Left renal pelvis (tissue), 4 donors: Measurements from ENCODE around the gene B4GALT7. TPM values are rescaled to one million over a fixed set of nuclear protein-coding genes. Genes with fewer than 3 reads are reported as not detected.
"Not testable (repeated sequence)": the region's sequence is repeated elsewhere in the genome, so short reads cannot be mapped to it uniquely, and the experiment has no call there.

ENCODE experiments used
- DNase-seq, 4 donors: peaks; one replicate each; pipeline ENCODE4 v3.0.0-alpha.2; 2013; ENCODE audit warnings: low read depth in 4 of 4, low spot score in 3 of 4
- polyA plus RNA-seq, 4 donors: library from polyadenylated mRNA; unstranded; fragments of 120-200 nt; gene quantifications; one replicate each; pipeline ENCODE4 v1.2.1, GENCODE V29; 2013; ENCODE audit not compliant: insufficient read length in 4 of 4

Gene B4GALT7
- polyA plus RNA-seq, 4 donors = 18.6 to 29.0 (median 22.1) TPM

GRCh38 chr5:177608243-177609075 lies 8.5 kb downstream of the B4GALT7 start:
- no peak for DNase-seq

DNA sequence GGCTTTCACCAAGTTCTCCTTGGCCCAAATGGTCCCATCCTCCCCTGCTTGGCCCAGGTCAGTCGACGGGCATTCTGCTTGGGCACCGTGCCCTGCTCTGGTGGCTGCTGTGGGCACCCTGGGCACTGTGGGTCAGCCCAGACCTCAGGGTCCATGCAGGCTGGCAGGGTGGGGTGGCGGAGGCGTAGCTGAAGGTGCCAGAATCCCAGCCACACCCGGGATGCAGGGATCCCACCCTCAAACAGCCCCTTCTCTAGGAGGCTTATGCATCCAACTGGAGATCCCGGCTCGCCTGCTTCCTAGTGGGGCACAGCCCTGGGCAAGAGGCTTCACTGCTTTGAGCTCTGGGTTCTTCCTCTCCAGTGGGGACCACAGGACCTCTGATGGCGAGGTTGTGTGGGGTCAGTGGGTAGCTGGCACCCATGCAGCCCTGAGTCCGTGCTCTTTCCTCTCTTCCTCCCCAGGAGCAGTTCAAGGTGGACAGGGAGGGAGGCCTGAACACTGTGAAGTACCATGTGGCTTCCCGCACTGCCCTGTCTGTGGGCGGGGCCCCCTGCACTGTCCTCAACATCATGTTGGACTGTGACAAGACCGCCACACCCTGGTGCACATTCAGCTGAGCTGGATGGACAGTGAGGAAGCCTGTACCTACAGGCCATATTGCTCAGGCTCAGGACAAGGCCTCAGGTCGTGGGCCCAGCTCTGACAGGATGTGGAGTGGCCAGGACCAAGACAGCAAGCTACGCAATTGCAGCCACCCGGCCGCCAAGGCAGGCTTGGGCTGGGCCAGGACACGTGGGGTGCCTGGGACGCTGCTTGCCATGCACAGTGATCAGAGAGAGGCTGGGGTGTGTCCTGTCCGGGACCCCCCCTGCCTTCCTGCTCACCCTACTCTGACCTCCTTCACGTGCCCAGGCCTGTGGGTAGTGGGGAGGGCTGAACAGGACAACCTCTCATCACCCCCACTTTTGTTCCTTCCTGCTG lies 9.4 kb downstream of the B4GALT7 start:
- no peak for DNase-seq

- DNase-seq = no peak
These were observed 10.3 kb downstream of the B4GALT7 start for GRCh38 chr5:177610131-177610769.

GRCh38 chr5:177610770-177611445 lies 11.0 kb downstream of the B4GALT7 start:
- DNase-seq = no peak

DNA sequence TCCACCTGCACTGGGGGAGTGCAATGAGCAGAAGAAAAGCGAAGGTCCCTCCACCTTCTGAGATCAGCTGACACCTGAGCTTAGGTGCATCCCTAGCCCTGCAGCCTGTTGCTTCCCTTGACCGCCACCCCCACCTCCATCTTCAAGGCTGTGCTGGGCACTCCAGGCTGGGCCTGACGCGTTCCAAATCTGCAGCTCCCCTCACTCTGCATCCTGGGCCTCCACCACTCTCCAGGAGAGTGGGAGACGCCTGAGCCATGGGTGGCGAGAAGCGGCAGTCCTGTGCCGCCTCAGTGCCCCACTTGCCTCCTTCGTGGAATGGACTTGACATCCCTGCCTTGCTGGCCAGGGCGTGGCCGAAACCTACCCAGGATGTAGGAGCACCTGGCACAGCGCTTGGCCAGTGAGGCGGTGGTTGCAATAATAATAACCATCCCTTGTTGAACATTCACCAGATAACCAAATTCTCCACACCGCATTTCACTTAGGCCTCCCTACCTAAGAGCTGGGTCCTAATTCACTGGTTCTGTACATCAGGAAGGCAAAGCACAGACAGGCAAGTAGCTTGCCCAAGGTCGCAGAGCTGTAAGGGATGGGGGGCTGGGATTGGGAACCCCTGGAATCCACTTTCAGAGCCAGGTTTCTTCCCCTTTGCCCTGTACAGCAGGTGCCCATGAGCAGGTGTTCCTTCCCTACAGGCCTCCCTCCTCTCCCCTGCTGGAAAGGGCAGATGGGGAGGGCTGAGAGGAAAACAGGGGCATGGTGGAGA lies 11.7 kb downstream of the B4GALT7 start:
- no peak for DNase-seq

GRCh38 chr5:177612215-177612673 lies 12.3 kb downstream of the B4GALT7 start:
- no peak for DNase-seq

DNA sequence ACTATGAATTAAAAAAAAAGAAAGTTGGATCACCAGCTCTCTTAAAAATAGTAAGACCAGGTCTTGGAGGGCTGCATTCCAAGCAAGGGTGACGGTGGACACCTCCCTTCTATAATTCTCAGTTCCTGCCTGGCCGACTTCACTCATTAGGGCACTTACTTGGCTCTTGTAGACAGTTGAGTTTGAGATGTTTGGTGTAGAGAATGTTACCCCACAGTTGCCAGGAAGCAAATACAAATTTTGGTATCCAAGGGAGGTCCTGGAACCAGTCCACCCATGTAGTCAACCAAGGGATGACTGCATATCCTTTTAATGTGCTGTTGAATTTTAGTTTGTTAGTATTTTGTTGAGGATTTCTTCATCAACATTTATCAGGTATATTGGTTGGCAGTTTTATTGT lies 20.6 kb downstream of the B4GALT7 start:
- DNase-seq = no peak

- DNase-seq = not testable (repeated sequence)
These were observed 24.2 kb downstream of the B4GALT7 start for GRCh38 chr5:177624172-177624571.

DNA sequence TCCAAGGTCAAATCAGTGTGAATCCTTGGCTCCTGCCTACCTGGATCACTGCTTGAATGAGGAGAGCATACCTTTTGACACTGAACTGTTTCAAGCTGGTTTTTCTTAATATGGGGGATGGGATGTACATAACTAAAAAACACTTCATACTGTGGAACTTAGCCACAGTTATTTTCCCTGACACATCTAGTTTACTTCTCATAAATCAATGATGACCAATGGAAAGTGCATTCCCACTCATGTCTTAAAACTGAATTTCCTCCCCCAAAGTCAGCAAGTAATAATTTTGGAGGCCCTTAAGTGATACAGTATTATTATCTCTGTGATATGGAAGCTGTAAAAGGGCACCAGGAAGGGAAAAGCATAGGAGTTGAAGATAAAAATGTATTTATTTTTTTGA lies 30.3 kb downstream of the B4GALT7 start:
- DNase-seq = not testable (repeated sequence)

DNA sequence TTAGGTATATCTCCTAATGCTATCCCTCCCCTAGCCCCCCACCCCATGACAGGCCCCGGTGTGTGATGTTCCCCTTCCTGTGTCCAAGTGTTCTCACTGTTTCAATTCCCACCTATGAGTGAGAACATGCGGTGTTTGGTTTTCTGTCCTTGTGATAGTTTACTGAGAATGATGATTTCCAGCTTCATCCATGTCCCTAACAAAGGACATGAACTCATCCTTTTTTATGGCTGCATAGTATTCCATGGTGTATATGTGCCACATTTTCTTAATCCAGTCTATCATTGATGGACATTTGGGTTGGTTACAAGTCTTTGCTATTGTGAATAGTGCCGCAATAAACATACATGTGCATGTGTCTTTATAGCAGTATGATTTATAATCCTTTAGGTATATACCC lies 35.0 kb downstream of the B4GALT7 start:
- not testable (repeated sequence) for DNase-seq

GRCh38 chr5:177645462-177645861 lies 45.5 kb downstream of the B4GALT7 start:
- not testable (repeated sequence) for DNase-seq

GRCh38 chr5:177651235-177651634 lies 51.3 kb downstream of the B4GALT7 start:
- DNase-seq = not testable (repeated sequence)

- not testable (repeated sequence) for DNase-seq
These were observed 57.9 kb downstream of the B4GALT7 start for GRCh38 chr5:177657846-177658245.

DNA sequence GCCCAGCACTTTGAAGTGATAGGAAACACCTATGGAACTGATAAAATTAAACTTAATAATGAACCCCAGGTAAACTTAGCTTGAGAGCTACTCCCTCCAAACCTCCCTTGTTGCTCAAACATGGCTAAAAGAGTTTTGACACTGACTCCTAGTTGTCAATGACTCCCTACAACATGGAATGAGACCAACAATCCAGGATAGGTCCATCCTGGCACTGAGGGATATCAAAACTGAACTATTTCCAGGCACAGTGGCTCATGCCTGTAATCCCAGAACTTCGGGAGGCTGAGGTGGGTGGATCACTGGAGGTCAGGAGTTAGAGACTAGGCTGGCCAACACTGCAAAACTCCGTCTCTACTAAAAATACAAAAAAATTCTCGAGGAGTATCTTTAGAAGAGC lies 58.6 kb downstream of the B4GALT7 start:
- DNase-seq = not testable (repeated sequence)

Other genes with a start within 250 kb of the B4GALT7 start
- 100 to 1,000 TPM in 3 of 4 donors, 10 to 100 TPM in 1; 94.0 to 135 (median 130) TPM for gene LMAN2, start 248.5 kb upstream of the B4GALT7 start, polyA plus RNA-seq
- gene RGS14, start 242.2 kb upstream of the B4GALT7 start, polyA plus RNA-seq = 10 to 100 TPM in 3 of 4 donors, 1 to 10 TPM in 1; 5.7 to 19.3 (median 13.9) TPM
- gene SLC34A1, start 215.7 kb upstream of the B4GALT7 start, polyA plus RNA-seq = 100 to 1,000 TPM in 2 of 4 donors, 10 to 100 TPM in 1, 1 to 10 TPM in 1; 3.4 to 223 (median 131) TPM
- gene PFN3, start 199.5 kb upstream of the B4GALT7 start, polyA plus RNA-seq = 1 to 10 TPM in 2 of 4 donors, under 1 TPM in 1, not detected in 1; 0.26 to 2.6 (median 1.5) TPM
- gene F12, start 190.6 kb upstream of the B4GALT7 start, polyA plus RNA-seq = 10 to 100 TPM in 1 of 4 donors, 1 to 10 TPM in 2, under 1 TPM in 1; 0.91 to 13.4 (median 5.8) TPM
- gene GRK6, start 173.5 kb upstream of the B4GALT7 start, polyA plus RNA-seq = 10 to 100 TPM; 22.2 to 29.0 (median 24.6) TPM
- 1 to 10 TPM in 2 of 4 donors, under 1 TPM in 2; 0.76 to 2.4 (median 0.99) TPM for gene PRR7, start 153.3 kb upstream of the B4GALT7 start, polyA plus RNA-seq
- gene DBN1, start 126.5 kb upstream of the B4GALT7 start, polyA plus RNA-seq = 100 to 1,000 TPM; 180 to 210 (median 185) TPM
- 100 to 1,000 TPM in 2 of 4 donors, 10 to 100 TPM in 2; 73.6 to 157 (median 121) TPM for gene PDLIM7, start 102.5 kb upstream of the B4GALT7 start, polyA plus RNA-seq
- 1 to 10 TPM; 3.9 to 7.1 (median 4.3) TPM for gene DOK3, start 90.3 kb upstream of the B4GALT7 start, polyA plus RNA-seq
- 100 to 1,000 TPM in 1 of 4 donors, 10 to 100 TPM in 3; 67.0 to 105 (median 88.9) TPM for gene DDX41, start 83.2 kb upstream of the B4GALT7 start, polyA plus RNA-seq
- gene FAM193B, start 45.6 kb upstream of the B4GALT7 start, polyA plus RNA-seq = 100 to 1,000 TPM in 1 of 4 donors, 10 to 100 TPM in 3; 59.7 to 127 (median 73.9) TPM
- 100 to 1,000 TPM; 147 to 156 (median 154) TPM for gene TMED9, start 7.9 kb upstream of the B4GALT7 start, polyA plus RNA-seq
- 1 to 10 TPM in 1 of 4 donors, under 1 TPM in 2, not detected in 1; 0.40 to 1.3 (median 0.75) TPM for gene FAM153A, start 182.8 kb downstream of the B4GALT7 start, polyA plus RNA-seq